Measurements from ENCODE around the gene MYLK3. TPM values are rescaled to one million over a fixed set of nuclear protein-coding genes. Genes with fewer than 3 reads are reported as not detected.

The MYLK3 gene
- total RNA-seq (14.8 TPM), polyA plus RNA-seq (ENCODE audit: insufficient read depth in 1 of 8, insufficient read length in 8 of 8, low replicate concordance in 1 of 8) (10 to 100 TPM in 3 of 8 donors, 1 to 10 TPM in 5; 6.9 to 17.4 (median 8.8) TPM)
- long read RNA-seq, donor 1: 0 reads
- long read RNA-seq, donor 2: 0 reads
- long read RNA-seq, donor 3, full-length matches to known transcripts: 2 of 2 reads
- long read RNA-seq, donor 3, partial matches to known transcripts: 0 of 2 reads
- long read RNA-seq, donor 3, other reads (novel, unspliced or antisense): 0 of 2 reads
- long read RNA-seq, donor 4: 0 reads
- long read RNA-seq, donor 5: 0 reads
- long read RNA-seq, donor 6: 0 reads
- long read RNA-seq, donor 7, partial matches to known transcripts: 0 of 1 reads
- long read RNA-seq, donor 7, other reads (novel, unspliced or antisense): 0 of 1 reads
- long read RNA-seq, donor 8: 0 reads
- long read RNA-seq, donor 9: 0 reads
- long read RNA-seq, donor 10: 0 reads
- long read RNA-seq, donor 11, partial matches to known transcripts: 0 of 1 reads
- long read RNA-seq, donor 11, other reads (novel, unspliced or antisense): 0 of 1 reads

DNA sequence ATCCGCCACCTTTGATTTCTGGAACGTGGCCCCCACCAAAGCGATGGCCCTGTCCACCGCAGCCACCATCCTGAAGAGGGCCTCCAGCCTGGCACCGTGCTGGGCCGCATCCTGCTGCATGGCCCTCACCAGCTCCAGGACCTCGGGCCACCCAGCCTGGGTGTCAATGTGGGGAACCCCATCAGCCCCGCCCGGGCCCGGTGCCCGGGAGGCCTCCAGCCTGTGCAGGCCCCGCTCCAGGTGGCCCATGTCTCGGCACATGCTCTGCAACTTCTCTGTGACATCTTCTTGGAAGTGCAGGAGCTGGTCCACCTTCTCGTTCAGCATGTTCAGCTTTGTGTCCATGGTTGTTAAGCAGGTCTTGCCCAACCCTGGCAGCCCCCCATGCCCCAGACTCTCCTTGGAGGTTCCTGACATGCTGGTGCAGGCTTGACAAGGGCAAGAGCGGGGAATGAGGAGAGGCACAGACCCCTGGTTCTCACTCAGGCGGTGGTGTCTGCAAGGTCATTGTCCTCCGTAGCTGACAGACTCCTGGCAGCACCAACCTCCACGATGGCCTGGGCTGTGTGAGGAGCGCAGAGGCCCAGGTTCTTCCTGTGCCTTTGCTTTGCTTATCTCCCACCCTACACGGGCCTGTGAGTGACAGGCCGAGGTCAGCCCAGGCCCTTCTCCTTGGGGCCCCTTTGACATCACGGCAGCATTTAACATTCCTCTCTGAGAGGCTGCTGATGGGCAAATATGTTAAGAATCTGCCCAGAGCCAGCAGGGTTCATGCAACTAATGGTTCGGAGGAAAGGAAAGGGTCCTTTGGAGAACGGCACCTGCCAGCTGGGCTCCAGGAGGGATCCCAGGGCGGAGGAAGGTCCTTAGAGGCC lies at the start of gene MYLK3:
TSS of gene MYLK3 (minus strand) at position 568 of the 875 bp plus-strand sequence. CDS start at position 417, 151 bp downstream.
- H3K4me3 ChIP-seq (ENCODE audit: low read length): no peak within 1 kb of the TSS
- peak; percentile 36 for DNase-seq
- H3K27ac ChIP-seq (ENCODE audit: low read length): peak within 1 kb of the TSS; percentile 82
- 89% methylated on average over 19 of the region's 25 CpGs for WGBS (ENCODE audit: insufficient coverage)
- H3K4me1 ChIP-seq (ENCODE audit: control insufficient read depth, insufficient read depth, low read length): peaks cover 38% of the 10 kb centered on the region
- H3K36me3 ChIP-seq (ENCODE audit: control insufficient read depth, insufficient read depth, low read length): no peaks in the 10 kb centered on the region
- H3K27me3 ChIP-seq (ENCODE audit: control insufficient read depth, insufficient read depth, low read length): no peaks in the 10 kb centered on the region
- no peaks in the 10 kb centered on the region for H3K9me3 ChIP-seq (replicated peaks; ENCODE audit: control insufficient read depth, low read depth, low read length)

- Histone ChIP-seq H3K4me3 (ENCODE audit: low read length) (no peak overlapping the region), H3K4me1 (ENCODE audit: control insufficient read depth, insufficient read depth, low read length) (no peaks in the 10 kb centered on the region), H3K9me3 (replicated peaks; ENCODE audit: control insufficient read depth, low read depth, low read length) (peaks cover 11% of the 10 kb centered on the region), H3K36me3 (ENCODE audit: control insufficient read depth, insufficient read depth, low read length) (no peaks in the 10 kb centered on the region), H3K27ac (ENCODE audit: low read length) (no peak overlapping the region), H3K27me3 (ENCODE audit: control insufficient read depth, insufficient read depth, low read length) (no peaks in the 10 kb centered on the region)
- no peak for DNase-seq
- WGBS (ENCODE audit: insufficient coverage): no CpG with 5 or more reads among the region's 4 CpGs
Measured at GRCh38 chr16:46797501-46797900, 49.4 kb upstream of the MYLK3 start.

- Histone ChIP-seq H3K9me3 (replicated peaks; ENCODE audit: control insufficient read depth, low read depth, low read length) (peaks cover 11% of the 10 kb centered on the region), H3K4me3 (ENCODE audit: low read length) (no peak overlapping the region), H3K4me1 (ENCODE audit: control insufficient read depth, insufficient read depth, low read length) (no peaks in the 10 kb centered on the region), H3K27ac (ENCODE audit: low read length) (no peak overlapping the region), H3K27me3 (ENCODE audit: control insufficient read depth, insufficient read depth, low read length) (no peaks in the 10 kb centered on the region), H3K36me3 (ENCODE audit: control insufficient read depth, insufficient read depth, low read length) (no peaks in the 10 kb centered on the region)
- DNase-seq: no peak
- no CpG with 5 or more reads among the region's 1 CpG for WGBS (ENCODE audit: insufficient coverage)
Measured at GRCh38 chr16:46796764-46797269, 48.7 kb upstream of the MYLK3 start.

- no CpG with 5 or more reads among the region's 1 CpG for WGBS (ENCODE audit: insufficient coverage)
- Histone ChIP-seq H3K4me1 (ENCODE audit: control insufficient read depth, insufficient read depth, low read length) (peaks cover 3% of the 10 kb centered on the region), H3K9me3 (replicated peaks; ENCODE audit: control insufficient read depth, low read depth, low read length) (peaks cover 11% of the 10 kb centered on the region), H3K27ac (ENCODE audit: low read length) (no peak overlapping the region), H3K4me3 (ENCODE audit: low read length) (no peak overlapping the region), H3K36me3 (ENCODE audit: control insufficient read depth, insufficient read depth, low read length) (no peaks in the 10 kb centered on the region), H3K27me3 (ENCODE audit: control insufficient read depth, insufficient read depth, low read length) (no peaks in the 10 kb centered on the region)
- no peak for DNase-seq
Measured at GRCh38 chr16:46793841-46794240, 45.7 kb upstream of the MYLK3 start.

GRCh38 chr16:46790599-46791270 lies 42.6 kb upstream of the MYLK3 start:
- no peak overlapping the region for H3K4me3 ChIP-seq (ENCODE audit: low read length)
- H3K36me3 ChIP-seq (ENCODE audit: control insufficient read depth, insufficient read depth, low read length): no peaks in the 10 kb centered on the region
- no peaks in the 10 kb centered on the region for H3K27me3 ChIP-seq (ENCODE audit: control insufficient read depth, insufficient read depth, low read length)
- H3K27ac ChIP-seq (ENCODE audit: low read length): no peak overlapping the region
- peaks cover 11% of the 10 kb centered on the region for H3K9me3 ChIP-seq (replicated peaks; ENCODE audit: control insufficient read depth, low read depth, low read length)
- DNase-seq: no peak
- 83% methylated on average over 3 of the region's 8 CpGs for WGBS (ENCODE audit: insufficient coverage)
- peaks cover 3% of the 10 kb centered on the region for H3K4me1 ChIP-seq (ENCODE audit: control insufficient read depth, insufficient read depth, low read length)

DNA sequence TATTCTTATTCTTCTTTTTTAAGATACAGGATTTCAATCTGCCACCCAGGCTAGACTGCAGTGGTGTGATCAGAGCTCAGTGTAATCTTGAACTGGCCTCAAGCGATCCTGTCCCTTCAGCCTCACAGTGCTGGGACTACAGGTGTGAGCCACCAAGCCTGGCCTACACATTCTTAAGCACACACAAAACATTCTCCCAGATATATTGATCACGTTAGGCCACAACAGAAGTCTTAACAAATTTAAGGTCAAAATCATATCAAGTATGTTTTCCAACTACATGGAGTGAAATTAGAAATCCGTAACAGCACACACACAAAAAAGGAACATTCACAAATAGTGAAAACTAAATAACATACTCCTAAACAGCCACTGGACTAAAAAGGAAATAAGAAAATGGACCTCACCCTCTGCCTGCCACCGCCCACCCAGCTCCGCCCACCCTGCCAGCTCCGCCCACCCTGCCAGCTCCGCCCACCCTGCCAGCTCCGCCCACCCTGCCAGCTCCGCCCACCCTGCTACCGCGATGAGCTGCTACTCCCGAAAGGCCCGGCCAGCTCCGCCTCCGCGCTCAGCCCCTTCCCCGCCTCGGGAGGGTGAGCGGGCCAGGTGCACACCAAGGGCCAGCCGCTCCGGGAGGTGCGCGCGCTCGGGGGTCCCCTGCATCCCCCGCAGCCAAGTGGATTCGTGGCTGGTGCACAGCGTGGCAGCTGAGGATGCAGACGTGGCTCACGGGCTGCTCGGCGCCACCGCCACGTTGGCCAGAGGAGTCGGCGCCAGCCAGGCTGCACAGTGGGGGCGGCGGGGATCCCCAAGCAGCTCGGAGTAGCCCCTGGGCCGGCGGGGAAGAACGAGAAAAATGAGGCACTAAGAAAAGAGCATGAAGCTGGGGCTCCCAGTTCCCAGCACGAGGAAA lies 41.6 kb upstream of the MYLK3 start:
- Histone ChIP-seq H3K27me3 (ENCODE audit: control insufficient read depth, insufficient read depth, low read length) (no peaks in the 10 kb centered on the region), H3K36me3 (ENCODE audit: control insufficient read depth, insufficient read depth, low read length) (no peaks in the 10 kb centered on the region), H3K9me3 (replicated peaks; ENCODE audit: control insufficient read depth, low read depth, low read length) (peaks cover 3% of the 10 kb centered on the region), H3K4me3 (ENCODE audit: low read length) (peak overlapping the region; percentile 51), H3K4me1 (ENCODE audit: control insufficient read depth, insufficient read depth, low read length) (peaks cover 3% of the 10 kb centered on the region), H3K27ac (ENCODE audit: low read length) (no peak overlapping the region)
- peak; percentile 62 for DNase-seq
- 4% methylated on average over 30 of the region's 43 CpGs for WGBS (ENCODE audit: insufficient coverage)

DNA sequence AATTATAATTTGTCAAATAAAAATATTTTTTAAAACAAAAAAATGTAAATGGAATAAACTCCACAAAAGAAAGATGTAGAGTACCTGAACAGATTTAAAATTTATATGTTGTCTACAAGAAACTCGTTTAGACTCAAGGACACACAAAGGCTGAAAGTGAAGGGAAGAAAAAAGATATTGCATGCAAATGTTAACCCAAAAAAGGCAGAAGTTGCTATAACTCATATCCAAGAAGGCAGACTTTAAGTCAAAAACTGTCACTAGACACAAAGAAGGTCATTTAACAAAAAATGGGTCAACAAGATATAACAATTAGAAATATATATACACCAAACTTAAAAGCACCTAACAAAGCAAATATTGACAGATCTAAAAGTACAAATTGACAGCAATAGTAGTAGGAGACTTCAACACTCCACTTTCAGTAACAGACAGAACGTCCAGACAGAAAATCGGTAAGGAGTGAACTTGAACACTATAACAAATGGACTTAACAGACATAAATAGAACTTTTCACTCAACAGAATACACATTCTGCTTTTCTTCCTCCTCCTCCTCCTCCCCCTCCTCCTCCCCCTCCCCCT lies 40.8 kb upstream of the MYLK3 start:
- Histone ChIP-seq H3K27ac (ENCODE audit: low read length) (no peak overlapping the region), H3K36me3 (ENCODE audit: control insufficient read depth, insufficient read depth, low read length) (no peaks in the 10 kb centered on the region), H3K4me1 (ENCODE audit: control insufficient read depth, insufficient read depth, low read length) (peaks cover 3% of the 10 kb centered on the region), H3K4me3 (ENCODE audit: low read length) (no peak overlapping the region), H3K9me3 (replicated peaks; ENCODE audit: control insufficient read depth, low read depth, low read length) (peaks cover 3% of the 10 kb centered on the region), H3K27me3 (ENCODE audit: control insufficient read depth, insufficient read depth, low read length) (no peaks in the 10 kb centered on the region)
- no peak for DNase-seq
- WGBS (ENCODE audit: insufficient coverage): no CpG with 5 or more reads among the region's 3 CpGs

DNA sequence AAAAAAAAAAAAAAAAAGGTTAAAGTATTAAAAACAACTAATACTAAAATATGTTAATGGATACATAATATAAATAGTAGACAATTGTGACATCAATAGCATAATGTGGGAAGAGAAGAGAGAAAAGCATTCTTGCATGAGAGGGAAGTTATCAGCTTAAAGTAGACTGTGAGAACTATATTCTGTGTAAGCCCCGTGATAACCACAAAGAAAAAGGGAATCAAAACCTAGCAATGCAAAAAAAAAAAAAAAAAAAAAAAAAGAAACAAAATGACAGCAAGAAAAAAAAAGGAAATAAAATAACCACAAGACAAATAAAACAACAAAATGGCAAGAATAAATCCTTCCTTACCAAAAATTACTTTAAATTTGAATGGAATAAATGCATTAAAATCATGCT lies 39.8 kb upstream of the MYLK3 start:
- Histone ChIP-seq H3K4me3 (ENCODE audit: low read length) (no peak overlapping the region), H3K4me1 (ENCODE audit: control insufficient read depth, insufficient read depth, low read length) (peaks cover 3% of the 10 kb centered on the region), H3K36me3 (ENCODE audit: control insufficient read depth, insufficient read depth, low read length) (no peaks in the 10 kb centered on the region), H3K9me3 (replicated peaks; ENCODE audit: control insufficient read depth, low read depth, low read length) (peaks cover 3% of the 10 kb centered on the region), H3K27me3 (ENCODE audit: control insufficient read depth, insufficient read depth, low read length) (no peaks in the 10 kb centered on the region), H3K27ac (ENCODE audit: low read length) (no peak overlapping the region)
- WGBS (ENCODE audit: insufficient coverage): no CpG with 5 or more reads among the region's 1 CpG
- DNase-seq: peak; percentile 20
